Dedifferentiated amniotic fluid mesenchymal stem cell (primary cell): Measurements from ENCODE around the gene SPG11.
A peak's percentile ranks its signal among the peaks of the same experiment; 100 is the strongest.
"Not testable (repeated sequence)": the region's sequence is repeated elsewhere in the genome, so short reads cannot be mapped to it uniquely, and the experiment has no call there.

Source experiments
- DNase-seq: peaks from one replicate; pipeline ENCODE4 v3.0.0-alpha.2; 2016; ENCODE audit errors: extremely low spot score

SPG11 gene

GRCh38 chr15:44663410-44664308 is at the start of gene SPG11:
TSS of gene SPG11 (minus strand) at chr15:44663662. CDS start at chr15:44663647, 15 bp downstream.
- peak; percentile 99 for DNase-seq

- DNase-seq = peak; percentile 70
These were observed 49.0 kb upstream of the SPG11 start for GRCh38 chr15:44712346-44713005.

GRCh38 chr15:44711743-44712345 is 48.4 kb upstream of the SPG11 start:
- DNase-seq = peak; percentile 39

- peak; percentile 98 for DNase-seq
These were observed 47.8 kb upstream of the SPG11 start, which contains the start of the genes B2M and PATL2 for GRCh38 chr15:44711096-44711742. TSS of gene B2M (plus strand) at chr15:44711517. CDS start at chr15:44711547, 30 bp downstream. TSS of gene PATL2 (minus strand) at chr15:44711323. CDS start at chr15:44676490, 34,833 bp downstream.

- DNase-seq = peak; percentile 19
These were observed 47.0 kb upstream of the SPG11 start for GRCh38 chr15:44710236-44711095.

GRCh38 chr15:44706946-44707636 is 43.6 kb upstream of the SPG11 start:
- DNase-seq = no peak

GRCh38 chr15:44706401-44706800 is 42.9 kb upstream of the SPG11 start:
- no peak for DNase-seq

- no peak for DNase-seq
These were observed 42.5 kb upstream of the SPG11 start for GRCh38 chr15:44705986-44706385.

- DNase-seq = not testable (repeated sequence)
These were observed 37.2 kb upstream of the SPG11 start for GRCh38 chr15:44700676-44701075.

GRCh38 chr15:44698641-44699040 is 35.2 kb upstream of the SPG11 start:
- no peak for DNase-seq

GRCh38 chr15:44697014-44697413 is 33.6 kb upstream of the SPG11 start:
- DNase-seq = no peak

- no peak for DNase-seq
These were observed 31.8 kb upstream of the SPG11 start for GRCh38 chr15:44695294-44695693.

- no peak for DNase-seq
These were observed 31.0 kb upstream of the SPG11 start for GRCh38 chr15:44694416-44694815.

GRCh38 chr15:44692659-44693058 is 29.2 kb upstream of the SPG11 start:
- no peak for DNase-seq

GRCh38 chr15:44690245-44690644 is 26.8 kb upstream of the SPG11 start:
- DNase-seq = not testable (repeated sequence)

- DNase-seq = not testable (repeated sequence)
These were observed 25.9 kb upstream of the SPG11 start for GRCh38 chr15:44689318-44689717.

- not testable (repeated sequence) for DNase-seq
These were observed 19.6 kb upstream of the SPG11 start for GRCh38 chr15:44682809-44683682.

- DNase-seq = no peak
These were observed 18.7 kb upstream of the SPG11 start for GRCh38 chr15:44682211-44682610.

GRCh38 chr15:44676676-44677075 is 13.2 kb upstream of the SPG11 start:
- DNase-seq = no peak
